ENCODE data around the gene UGT1A9.

DNA sequence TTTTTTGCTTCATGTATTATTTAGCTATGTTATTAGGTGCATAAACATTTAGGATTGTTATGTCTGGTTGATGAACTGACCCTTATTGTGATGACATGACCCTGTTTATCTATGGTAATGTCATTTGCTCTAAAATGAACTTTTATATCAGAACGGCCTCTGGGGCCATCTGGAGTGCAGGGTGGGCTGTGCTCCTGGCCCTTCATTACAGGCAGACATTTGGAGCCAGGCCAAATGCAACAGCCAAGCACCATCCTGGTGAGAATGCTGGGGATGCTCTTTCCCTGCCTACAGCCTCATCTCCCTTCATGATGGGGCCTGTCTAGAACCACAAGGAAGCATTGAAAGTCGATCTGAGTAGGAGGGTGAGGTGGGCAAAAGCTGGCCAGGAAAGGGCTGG lies 144.6 kb downstream of the UGT1A9 start:
- TF ChIP-seq, protein P1, sequence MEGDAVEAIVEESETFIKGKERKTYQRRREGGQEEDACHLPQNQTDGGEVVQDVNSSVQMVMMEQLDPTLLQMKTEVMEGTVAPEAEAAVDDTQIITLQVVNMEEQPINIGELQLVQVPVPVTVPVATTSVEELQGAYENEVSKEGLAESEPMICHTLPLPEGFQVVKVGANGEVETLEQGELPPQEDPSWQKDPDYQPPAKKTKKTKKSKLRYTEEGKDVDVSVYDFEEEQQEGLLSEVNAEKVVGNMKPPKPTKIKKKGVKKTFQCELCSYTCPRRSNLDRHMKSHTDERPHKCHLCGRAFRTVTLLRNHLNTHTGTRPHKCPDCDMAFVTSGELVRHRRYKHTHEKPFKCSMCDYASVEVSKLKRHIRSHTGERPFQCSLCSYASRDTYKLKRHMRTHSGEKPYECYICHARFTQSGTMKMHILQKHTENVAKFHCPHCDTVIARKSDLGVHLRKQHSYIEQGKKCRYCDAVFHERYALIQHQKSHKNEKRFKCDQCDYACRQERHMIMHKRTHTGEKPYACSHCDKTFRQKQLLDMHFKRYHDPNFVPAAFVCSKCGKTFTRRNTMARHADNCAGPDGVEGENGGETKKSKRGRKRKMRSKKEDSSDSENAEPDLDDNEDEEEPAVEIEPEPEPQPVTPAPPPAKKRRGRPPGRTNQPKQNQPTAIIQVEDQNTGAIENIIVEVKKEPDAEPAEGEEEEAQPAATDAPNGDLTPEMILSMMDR (conservative IDR thresholded peaks at IDR 0.05 in 1 of 2, IDR thresholded peaks at IDR 0.05 in 1 of 2; ENCODE audit: low read depth in 1 of 2, low read length in 2 of 2) = no peak
- no peak for TF ChIP-seq EZH2 (IDR thresholded peaks at IDR 0.05; ENCODE audit: low read length, missing control alignments)

Measured in fibroblast of lung (primary cell).